T follicular helper cell (primary cell): ENCODE data around the gene SIRT3.
A peak's percentile ranks its signal among the peaks of the same experiment; 100 is the strongest.
"Not testable (repeated sequence)": the region's sequence is repeated elsewhere in the genome, so short reads cannot be mapped to it uniquely, and the experiment has no call there.

Experiments used
- DNase-seq: peaks from one replicate; pipeline ENCODE4 v3.0.0-alpha.2; 2020; ENCODE audit warnings: low read depth

Gene SIRT3

DNA sequence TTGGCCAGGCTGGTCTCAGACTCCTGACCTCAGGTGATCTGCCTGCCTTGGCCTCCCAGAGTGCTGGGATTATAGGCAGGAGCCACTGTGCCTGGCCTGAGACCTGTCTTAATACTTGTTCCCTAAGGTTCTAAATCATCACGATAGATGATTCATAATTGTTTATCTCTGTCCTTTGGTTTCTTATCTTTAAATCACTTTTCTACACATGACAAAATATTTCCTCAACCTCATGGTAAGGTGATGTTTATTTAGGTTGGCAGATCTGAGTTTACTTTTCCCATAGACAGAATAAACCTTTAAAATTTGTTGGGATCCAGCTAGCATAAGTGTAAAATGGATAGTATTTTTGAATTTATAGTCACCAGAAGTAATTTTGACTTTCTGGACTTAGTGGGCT is 4.2 kb upstream of the SIRT3 start:
- no peak for DNase-seq

DNA sequence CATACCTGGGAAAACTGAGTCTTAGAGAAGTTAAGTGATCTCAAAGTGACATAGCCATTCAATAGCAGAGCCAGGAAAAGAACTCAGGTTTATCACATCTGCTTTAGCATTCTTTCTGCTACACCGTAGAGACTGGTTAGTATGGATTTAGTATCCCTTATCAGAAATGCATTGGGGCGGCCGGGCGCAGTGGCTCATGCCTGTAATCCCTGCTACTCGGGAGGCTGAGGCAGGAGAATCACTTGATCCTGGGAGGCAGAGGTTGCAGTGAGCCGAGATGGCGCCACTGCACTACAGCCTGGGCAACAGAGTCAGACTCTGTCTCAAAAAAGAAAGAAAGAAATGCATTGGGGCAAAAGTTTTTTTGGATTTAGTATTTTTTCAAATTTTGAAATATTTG is 2.2 kb upstream of the SIRT3 start:
- DNase-seq, result not testable (repeated sequence)

DNA sequence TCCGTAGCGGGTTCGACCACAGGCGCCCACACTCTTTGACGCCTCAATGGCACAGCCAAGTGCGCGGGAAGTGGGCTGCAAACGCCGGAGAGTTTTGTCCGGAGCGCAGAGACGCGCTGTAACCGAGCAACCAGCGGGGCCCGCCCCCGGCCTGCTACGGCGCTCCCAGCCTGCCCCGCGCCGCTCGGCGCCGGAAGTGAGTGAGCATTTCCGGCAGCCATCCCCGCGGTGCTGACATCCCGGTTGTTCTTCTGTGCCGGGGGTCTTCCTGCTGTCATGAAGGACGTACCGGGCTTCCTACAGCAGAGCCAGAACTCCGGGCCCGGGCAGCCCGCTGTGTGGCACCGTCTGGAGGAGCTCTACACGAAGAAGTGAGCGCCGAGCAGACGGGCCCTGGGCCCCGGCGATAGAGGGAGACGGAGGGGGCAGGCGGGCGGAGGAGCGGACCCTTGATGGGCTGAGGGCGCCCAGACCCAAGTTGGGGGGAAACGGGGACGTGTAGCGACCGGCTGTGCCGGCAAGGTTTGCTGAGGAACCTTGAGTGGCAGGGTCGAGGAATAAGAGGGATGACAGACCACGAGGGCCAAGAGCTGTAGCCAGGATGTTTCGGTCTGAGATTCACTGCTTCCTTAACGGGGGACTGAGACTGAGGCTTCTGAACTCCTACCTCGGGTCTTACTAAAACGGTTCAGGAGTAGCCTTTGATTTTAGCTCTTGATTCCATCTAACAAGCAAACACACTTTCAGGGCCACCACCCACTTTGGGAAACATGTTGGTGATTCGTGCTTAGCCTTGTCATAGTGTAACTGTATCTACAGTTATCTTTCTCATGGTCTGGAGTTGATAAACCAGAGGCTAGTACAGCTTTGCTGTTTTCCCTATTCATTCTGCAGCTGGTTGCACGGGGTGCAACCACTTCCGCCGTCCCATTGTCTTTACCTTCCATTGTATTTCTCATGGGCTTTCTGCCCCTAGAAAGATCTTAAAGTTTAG is 929 bp upstream of the SIRT3 start, which contains the start of gene PSMD13:
Gene PSMD13, plus strand, starts transcription at position 203 of the 994 bp plus-strand sequence. Its CDS starts 74 bp downstream, at position 277.
- DNase-seq, result peak; percentile 79

DNA sequence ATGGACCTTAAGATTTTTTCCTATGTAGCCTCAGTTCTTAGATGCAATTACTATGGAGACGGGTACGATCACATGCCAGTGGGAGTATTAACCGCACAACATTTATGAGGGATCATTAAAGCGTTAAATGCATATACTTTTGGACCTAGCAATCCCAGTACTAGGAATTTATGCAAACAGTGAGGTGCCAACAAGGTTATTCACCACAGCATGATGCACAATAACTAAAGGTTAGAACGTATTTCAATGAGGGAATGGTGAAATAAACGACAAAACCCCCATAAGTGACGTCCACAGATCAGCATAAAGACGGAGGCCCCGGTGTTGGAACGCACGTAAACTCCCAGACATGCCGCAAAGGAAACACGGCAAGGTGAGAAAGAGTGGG is 539 bp downstream of the SIRT3 start:
- DNase-seq, result no peak

DNA sequence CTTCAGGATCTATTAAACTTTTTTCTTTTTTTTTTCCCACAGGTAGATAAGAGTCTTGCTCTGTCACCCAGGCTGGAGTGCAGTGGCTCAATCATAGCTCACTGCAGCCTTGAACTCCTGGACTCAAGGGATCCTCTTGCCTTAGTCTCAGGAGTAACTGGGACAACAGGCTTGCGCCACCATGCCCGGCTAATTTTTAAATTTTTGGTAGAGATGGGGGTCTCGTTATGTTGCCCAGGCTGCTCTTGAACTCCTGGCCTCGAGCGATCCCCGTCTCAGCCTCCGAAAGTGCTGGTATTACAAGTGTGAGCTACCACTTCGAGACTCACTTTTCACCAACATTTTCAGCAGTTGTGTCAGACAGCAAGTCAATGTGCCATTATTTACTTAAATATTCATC is 962 bp downstream of the SIRT3 start:
- DNase-seq, result no peak

DNA sequence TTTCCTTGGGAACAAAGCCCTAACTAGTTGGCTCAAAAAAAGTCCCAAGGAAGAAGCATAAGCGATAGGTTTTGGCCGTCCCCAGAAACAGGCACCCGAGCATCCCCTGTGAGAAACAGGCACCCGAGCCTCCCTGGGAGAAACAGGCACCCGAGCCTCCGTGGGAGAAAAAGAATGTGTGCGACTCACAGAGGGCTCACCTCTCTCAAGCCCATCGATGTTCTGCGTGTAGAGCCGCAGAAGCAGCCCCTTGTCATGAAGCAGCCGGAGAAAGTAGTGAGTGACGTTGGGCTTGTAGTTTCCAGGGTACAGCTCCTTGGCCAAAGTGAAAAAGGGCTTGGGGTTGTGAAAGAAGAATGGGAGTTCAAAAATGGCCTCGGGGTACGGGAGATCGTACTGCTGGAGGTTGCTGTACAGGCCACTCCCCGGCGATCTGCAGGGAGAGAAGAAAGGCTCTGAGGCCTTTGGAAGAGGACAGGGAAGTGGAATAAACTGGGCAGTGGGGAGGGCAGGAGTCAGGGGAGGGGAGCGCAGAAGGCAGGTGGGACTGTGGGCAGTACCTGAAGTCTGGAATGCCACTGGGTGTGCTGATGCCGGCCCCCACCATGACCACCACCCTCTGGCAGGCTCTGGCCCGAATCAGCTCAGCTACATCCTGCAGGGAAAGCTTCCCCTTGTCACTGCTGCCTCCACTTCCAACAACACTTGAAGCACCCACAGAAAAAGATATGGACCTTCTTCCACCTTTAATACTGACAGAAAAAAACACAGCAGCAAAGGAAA is 3.2 kb downstream of the SIRT3 start:
- DNase-seq, result no peak

DNA sequence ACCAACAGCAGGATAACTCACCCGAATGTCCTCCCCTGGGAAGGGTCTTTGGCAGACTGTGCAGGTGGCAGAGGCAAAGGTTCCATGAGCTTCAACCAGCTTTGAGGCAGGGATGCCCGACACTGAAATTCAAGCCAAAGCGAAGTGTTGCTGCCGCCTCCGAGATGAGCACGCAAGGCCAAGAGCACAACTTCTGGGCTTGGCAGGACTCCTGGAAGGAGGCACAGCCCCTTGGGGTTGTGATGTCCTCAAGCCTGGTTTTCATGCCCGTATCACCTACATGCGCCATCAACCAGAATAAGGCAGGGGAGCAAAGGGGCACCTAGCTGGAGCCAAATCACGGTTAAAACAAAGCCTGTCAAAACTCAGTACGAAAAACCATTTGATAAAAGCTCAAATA is 5.7 kb downstream of the SIRT3 start:
- DNase-seq, result no peak

DNA sequence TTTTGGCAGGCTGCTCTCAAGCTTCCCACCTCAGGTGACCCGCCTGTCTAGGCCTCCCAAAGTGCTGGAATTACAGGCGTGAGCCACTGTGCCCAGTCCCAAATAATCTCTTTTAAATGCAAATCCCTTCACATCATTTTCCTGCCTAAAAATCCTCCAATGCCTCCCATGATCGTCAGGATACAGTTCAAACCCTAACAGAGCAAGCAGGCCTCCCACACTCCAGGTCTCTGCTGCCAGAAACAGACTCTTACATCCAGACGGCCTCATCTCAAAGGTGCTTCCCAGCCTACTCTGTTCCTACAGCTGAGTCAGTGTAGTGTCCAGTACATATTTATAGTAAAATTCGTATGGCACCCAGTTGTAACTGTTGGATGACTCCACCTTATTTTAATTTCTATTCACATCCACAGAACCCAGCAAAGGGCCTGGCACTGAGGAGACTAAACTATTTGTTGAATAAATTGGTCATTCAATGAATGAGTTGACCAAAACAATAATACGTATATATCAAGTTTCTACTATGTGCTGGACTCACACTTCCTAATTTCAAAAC is 8.2 kb downstream of the SIRT3 start:
- no peak for DNase-seq

DNA sequence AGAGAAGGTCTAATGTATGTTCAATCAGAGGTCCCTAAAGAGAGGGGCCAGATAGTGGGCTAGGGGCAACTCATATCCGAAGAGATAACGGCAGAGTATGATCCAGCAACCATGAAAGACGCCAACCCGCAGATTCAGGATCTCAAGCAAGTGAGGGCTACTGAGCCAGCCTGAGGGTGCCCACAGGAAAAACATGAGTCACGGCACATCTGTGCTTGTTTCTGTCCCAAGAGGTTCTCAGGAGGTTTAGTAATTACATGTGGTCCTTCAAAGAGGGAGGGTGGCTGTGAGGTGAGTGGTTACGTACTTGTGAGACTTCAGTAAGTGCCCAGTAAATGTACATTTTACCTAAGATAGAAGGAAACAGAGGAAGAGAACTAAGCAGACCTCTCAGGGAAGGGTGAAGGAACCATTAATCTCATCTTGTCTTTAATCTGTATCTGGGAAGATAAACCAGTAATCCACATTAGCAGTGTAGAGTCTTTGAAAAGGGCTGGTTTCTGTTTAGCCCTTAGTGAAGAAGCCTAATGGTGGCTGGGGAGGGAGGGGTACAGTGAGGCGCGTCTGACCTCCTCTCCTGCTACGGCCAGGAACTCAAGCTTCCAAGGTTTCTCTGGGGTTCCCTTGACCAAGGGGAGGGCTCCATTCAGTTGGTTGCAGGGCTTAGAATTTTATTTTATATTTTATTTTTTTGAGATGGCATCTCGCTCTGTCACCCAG is 10.2 kb downstream of the SIRT3 start:
- DNase-seq, result no peak

DNA sequence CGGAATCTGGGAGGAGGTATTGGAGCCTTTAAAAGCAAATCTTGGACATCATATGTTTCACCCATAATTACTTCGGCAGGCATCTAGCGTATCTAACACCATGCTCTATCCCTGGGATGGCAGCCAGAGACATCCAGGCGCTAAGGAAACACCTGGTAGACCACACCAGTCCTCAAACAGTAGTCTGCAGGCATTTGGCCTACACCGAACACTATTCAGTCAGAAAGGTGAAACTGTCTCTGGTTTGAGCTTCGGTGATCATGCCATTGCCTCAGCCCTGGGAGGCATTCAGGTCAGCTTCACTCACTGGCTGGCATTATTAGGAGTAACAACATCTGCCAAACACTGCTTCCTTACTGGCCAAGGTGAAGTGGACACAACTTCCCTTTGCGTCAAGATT is 11.7 kb downstream of the SIRT3 start:
- no peak for DNase-seq

DNA sequence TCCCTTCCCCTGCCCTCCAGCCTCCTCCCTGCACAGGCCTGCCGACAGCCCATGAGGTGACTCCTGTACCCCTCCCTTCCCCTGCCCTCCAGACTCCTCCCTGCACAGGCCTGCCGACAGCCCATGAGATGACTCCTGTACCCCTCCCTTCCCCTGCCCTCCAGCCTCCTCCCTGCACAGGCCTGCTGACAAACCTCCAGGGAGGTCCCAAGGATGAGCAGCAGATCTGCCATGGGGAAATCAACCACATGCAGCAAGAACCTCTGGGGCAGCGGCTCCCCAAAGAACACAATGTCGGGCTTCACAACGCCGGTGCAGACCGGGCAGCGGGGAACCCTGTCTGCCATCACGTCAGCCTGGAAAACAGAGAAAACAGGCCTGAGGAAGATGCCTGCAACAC is 12.3 kb downstream of the SIRT3 start:
- DNase-seq, result no peak

DNA sequence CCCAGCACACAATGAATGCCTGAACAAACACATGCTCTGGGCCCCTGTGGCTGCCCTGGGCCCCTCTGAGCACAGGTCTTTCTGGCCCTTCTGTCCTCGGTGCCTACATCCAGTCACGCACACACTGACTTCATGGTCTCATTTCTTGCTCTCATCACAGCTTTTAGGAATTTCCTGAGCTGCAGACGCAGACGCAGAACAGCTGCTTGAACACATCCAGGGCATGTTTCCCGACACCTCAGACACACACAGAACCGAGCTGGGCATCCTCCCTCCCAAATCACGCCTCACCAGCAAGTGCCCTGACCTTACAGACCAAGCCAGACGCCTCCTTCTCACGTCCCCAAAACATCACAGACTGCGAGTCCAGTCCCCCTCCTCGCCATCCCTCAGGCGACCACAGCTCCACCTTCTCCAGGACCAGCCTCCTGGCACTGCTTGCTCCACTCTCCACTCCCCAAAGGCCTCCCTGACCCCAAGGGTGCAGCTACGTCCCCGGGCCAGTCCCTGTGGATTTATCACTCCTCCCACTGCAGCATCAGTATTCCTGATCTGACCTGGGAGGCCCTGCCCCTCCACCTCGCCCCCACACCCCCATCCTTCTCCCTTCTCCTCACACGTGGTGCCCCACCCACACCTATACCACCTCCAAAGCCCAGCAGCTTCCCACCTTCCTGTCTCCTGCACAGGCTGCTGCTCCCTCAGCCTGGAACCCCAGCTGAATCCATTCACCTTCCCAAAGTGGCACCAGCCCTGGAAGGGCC is 12.9 kb downstream of the SIRT3 start:
- no peak for DNase-seq

DNA sequence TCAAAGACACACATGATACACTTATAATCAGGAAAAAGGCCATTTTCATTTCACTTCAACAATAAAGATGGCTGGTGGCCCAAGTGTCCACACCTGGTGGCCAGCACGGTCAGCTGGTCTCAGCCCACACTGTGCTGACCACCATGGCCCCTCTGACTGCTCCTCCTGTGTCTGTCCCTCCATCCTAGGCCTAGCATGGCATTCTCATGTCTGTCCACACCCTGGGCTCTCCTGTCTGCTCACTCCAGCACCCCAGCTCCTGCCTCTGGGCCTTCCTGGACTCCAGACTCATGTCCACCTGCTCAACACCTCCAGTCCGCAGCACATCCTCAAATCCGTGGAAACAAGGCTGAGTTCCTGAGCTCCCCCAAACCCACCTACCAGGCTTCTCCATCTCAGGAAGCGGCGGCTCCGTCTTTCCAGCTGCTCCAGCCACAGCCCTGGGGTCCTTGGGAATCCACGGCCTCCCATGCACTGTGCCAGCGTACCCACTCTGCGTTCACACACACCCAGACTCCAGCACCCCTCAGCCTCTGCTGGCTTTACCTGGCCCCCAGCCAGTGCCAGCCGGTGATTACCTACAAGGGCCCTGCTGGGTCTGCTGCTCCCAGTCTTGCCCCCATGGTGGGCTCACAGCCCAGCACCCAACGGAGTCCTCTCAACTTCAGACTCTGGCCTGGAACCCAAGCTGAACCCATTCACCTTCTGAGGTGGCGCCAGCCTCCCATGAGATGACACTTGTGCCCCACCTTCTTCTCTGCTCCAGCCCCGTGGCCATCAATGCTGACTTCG is 13.9 kb downstream of the SIRT3 start:
- no peak for DNase-seq

DNA sequence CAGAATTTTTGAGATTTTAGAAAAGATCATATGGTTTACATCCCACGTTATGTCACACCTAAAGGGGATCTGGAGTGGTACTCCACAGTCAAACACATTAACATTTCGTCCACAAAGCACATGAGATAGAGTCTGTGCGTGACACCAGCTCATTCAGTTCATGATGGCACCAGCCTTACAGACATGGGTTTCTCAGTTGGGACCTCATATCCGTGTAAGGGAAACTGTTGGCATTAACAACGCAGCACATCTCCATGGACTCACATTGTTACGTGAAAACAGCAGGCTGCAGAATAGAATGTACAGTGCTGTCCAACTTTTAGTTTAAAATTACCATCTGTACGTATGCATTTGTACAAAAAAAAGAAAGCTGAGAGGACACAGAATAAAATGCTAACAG is 14.6 kb downstream of the SIRT3 start:
- DNase-seq, result no peak

DNA sequence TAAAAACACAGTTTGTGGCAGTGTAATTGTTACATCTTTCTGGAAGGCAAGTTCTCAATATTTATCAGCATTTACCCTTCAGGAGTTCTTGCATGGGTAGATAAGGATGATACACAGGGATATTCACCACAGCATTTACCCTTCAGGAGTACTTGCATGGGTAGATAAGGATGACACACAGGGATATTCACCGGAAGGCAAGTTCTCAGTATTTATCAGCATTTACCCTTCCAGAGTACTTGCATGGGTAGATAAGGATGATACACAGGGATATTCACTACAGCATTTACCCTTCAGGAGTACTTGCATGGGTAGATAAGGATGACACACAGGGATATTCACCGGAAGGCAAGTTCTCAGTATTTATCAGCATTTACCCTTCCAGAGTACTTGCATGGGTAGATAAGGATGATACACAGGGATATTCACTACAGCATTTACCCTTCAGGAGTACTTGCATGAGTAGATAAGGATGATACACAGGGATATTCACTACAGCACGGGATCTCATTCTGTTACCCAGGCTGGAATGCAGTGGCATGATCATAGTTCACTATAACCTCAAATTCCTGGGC is 15.4 kb downstream of the SIRT3 start:
- DNase-seq, result not testable (repeated sequence)

DNA sequence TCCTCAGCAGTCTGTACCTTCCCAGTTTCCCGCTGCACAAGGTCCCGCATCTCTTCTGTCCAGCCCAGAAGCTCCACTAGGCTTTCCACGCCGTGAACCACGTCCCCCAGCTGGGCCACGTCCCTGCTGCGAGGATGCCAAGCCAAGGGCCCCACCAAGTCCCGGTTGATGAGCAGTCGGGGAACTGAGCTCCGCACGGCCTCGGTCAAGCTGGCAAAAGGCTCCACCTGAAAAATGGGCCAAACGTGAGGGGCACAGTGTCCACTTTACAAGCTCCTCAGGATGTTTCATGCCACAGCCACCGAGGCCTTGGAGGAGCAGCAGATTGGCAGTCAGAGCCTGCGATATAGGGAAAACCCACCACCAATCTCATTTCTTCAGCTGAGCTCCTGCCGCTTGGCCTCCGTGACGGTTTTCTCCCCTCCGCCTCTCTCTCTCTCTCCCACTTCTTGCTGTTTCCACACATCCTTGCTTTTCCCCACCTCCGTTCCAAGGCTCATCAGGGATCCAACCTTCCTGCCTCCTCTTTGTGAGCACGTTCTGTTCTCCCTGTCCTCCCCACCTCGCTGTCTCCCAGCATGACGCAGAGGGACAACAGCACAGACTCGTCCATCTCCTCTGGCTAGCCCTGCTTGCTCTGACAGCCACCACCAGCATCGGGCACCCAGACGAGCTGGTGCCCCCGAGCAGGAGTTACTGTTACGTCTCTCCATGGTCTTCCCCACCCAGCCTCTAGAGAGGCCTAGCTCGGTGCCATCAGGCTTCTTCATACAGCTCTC is 17.1 kb downstream of the SIRT3 start:
- no peak for DNase-seq

DNA sequence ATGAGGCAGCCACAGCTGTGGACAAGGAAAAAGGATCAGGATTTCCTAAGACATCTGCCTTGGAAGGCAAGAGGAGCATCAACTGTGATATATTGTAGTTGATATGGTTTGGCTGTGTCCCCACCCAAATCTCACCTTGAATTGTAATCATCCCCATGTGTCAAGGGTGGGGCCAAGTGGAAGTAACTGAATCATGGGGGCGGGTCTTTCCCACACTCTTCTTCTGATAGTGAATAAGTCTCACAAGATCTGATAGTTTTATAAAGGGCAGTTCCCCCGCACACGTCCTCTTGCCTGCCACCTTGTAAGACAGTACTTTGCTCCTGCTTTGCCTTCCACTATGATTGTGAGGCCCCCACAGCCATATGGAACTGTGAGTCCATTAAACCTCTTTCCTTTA is 18.4 kb downstream of the SIRT3 start:
- DNase-seq, result no peak

DNA sequence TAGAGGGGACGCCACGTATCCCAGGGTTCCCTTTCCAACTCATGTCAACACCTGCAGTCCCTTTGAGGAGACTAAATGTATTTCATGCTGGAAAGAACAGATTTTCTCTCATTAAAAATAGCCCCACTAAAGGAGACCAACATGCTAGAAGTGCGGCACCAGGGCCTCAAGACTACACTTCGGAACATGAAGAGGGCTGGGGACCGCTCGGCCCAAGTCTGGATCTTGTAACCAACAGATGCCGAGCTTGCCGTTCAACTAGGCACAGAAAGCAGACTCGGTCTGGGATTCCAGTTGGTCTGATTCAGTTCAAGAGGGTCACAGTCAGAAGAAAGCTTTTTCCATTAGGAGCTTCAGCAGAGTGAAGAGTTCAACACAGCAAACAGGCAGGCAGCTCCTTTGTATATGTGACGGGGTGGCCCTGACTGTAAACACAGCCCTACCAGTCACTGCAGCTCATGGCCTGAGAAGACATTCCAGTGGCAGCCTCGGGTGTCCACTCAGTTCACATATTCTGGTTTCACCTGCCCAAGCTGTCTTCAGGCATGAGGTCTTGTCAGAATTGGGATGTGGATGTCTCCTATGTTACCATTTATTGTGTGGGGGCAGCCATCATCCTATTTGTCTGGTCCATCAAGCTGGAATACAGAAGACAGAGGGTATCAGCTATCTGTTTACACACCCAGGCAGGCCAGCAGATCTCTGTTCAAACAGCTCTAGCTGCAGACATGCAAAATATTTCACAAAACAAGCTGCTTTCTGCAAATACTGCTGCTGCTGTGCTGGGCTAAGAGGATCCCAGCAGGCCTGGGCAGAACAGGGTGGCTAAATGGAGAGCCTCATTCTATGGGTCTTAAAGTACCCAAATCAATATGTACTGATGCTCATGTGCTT is 19.8 kb downstream of the SIRT3 start:
- DNase-seq, result no peak
